ENCODE measurements around the gene CENPS. TPM values are rescaled to one million over a fixed set of nuclear protein-coding genes. Genes with fewer than 3 reads are reported as not detected.

CENPS gene
- total and polyA plus RNA-seq, 9 of the 15 experiments (the other 6 are each of a cell fraction or from before 2014, with no cell fraction given): 10.2 to 36.0 (median 26.0) TPM

DNA sequence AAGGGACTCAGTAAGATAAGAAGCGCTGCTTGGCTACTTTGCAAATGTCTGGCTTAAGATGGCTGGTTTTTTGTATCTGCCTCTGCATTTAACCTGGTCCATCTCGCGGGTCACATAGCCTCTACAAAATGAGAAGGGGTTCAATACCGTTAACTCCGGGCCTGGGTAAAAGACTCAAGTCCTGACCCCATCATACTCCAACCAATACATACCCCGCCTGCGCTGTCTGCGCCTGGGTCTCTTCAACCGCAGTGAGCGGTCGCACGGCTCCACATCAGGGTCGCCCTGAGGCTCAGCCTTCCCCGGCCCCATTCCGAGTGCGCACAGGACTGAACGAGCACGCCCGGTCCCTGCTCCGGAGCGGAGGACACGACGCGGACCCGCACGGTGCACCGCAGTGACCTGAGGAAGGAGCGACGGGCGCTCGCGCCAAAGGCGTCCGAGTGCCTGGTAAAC lies 31.9 kb upstream of the CENPS start (continued):
- TF ChIP-seq, protein P1, sequence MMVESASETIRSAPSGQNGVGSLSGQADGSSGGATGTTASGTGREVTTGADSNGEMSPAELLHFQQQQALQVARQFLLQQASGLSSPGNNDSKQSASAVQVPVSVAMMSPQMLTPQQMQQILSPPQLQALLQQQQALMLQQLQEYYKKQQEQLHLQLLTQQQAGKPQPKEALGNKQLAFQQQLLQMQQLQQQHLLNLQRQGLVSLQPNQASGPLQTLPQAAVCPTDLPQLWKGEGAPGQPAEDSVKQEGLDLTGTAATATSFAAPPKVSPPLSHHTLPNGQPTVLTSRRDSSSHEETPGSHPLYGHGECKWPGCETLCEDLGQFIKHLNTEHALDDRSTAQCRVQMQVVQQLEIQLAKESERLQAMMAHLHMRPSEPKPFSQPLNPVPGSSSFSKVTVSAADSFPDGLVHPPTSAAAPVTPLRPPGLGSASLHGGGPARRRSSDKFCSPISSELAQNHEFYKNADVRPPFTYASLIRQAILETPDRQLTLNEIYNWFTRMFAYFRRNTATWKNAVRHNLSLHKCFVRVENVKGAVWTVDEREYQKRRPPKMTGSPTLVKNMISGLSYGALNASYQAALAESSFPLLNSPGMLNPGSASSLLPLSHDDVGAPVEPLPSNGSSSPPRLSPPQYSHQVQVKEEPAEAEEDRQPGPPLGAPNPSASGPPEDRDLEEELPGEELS (CRISPR knock-in tag; IDR thresholded peaks at IDR 0.05; ENCODE audit: borderline replicate concordance): peak; percentile 89; the same call in 1 of the 2 replicates
- TF ChIP-seq KHSRP (IDR thresholded peaks at IDR 0.05): no peak
- no peak for TF ChIP-seq SMARCA4 (IDR thresholded peaks at IDR 0.05)
- TF ChIP-seq ZNF133 (CRISPR knock-in tag; IDR thresholded peaks at IDR 0.05): 0 out of 2 replicates have a peak, but pooled peaks have one; percentile 9
- TF ChIP-seq, protein P2, sequence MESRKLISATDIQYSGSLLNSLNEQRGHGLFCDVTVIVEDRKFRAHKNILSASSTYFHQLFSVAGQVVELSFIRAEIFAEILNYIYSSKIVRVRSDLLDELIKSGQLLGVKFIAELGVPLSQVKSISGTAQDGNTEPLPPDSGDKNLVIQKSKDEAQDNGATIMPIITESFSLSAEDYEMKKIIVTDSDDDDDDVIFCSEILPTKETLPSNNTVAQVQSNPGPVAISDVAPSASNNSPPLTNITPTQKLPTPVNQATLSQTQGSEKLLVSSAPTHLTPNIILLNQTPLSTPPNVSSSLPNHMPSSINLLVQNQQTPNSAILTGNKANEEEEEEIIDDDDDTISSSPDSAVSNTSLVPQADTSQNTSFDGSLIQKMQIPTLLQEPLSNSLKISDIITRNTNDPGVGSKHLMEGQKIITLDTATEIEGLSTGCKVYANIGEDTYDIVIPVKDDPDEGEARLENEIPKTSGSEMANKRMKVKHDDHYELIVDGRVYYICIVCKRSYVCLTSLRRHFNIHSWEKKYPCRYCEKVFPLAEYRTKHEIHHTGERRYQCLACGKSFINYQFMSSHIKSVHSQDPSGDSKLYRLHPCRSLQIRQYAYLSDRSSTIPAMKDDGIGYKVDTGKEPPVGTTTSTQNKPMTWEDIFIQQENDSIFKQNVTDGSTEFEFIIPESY (CRISPR knock-in tag; IDR thresholded peaks at IDR 0.05): peak; percentile 58; the same call in 1 of the 2 replicates
- TF ChIP-seq CREM (IDR thresholded peaks at IDR 0.05; ENCODE audit: low read depth): no peak
- no peak for TF ChIP-seq ARID2 (IDR thresholded peaks at IDR 0.05)
- TF ChIP-seq, protein P3, sequence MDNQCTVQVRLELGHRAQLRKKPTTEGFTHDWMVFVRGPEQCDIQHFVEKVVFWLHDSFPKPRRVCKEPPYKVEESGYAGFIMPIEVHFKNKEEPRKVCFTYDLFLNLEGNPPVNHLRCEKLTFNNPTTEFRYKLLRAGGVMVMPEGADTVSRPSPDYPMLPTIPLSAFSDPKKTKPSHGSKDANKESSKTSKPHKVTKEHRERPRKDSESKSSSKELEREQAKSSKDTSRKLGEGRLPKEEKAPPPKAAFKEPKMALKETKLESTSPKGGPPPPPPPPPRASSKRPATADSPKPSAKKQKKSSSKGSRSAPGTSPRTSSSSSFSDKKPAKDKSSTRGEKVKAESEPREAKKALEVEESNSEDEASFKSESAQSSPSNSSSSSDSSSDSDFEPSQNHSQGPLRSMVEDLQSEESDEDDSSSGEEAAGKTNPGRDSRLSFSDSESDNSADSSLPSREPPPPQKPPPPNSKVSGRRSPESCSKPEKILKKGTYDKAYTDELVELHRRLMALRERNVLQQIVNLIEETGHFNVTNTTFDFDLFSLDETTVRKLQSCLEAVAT (IDR thresholded peaks at IDR 0.05): no peak
- TF ChIP-seq KDM2B (CRISPR knock-in tag; IDR thresholded peaks at IDR 0.05): peak; percentile 71
- TF ChIP-seq SP1 (CRISPR knock-in tag; IDR thresholded peaks at IDR 0.05): no peak
- TF ChIP-seq ZKSCAN1 (IDR thresholded peaks at IDR 0.05; ENCODE audit: low read depth, low read length): no peak
- TF ChIP-seq, protein P4, sequence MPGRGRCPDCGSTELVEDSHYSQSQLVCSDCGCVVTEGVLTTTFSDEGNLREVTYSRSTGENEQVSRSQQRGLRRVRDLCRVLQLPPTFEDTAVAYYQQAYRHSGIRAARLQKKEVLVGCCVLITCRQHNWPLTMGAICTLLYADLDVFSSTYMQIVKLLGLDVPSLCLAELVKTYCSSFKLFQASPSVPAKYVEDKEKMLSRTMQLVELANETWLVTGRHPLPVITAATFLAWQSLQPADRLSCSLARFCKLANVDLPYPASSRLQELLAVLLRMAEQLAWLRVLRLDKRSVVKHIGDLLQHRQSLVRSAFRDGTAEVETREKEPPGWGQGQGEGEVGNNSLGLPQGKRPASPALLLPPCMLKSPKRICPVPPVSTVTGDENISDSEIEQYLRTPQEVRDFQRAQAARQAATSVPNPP (IDR thresholded peaks at IDR 0.05; ENCODE audit: borderline replicate concordance, insufficient read depth, insufficient read length): no peak
- TF ChIP-seq FIP1L1 (IDR thresholded peaks at IDR 0.05; ENCODE audit: low read depth, low read length, poor library complexity, severe bottlenecking): no peak
- TF ChIP-seq DIDO1 (tag; IDR thresholded peaks at IDR 0.05; ENCODE audit: low read depth): no peak
- TF ChIP-seq, protein P5, sequence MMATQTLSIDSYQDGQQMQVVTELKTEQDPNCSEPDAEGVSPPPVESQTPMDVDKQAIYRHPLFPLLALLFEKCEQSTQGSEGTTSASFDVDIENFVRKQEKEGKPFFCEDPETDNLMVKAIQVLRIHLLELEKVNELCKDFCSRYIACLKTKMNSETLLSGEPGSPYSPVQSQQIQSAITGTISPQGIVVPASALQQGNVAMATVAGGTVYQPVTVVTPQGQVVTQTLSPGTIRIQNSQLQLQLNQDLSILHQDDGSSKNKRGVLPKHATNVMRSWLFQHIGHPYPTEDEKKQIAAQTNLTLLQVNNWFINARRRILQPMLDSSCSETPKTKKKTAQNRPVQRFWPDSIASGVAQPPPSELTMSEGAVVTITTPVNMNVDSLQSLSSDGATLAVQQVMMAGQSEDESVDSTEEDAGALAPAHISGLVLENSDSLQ (IDR thresholded peaks at IDR 0.05): no peak
- TF ChIP-seq PHB2 (IDR thresholded peaks at IDR 0.05; ENCODE audit: low read depth): no peak
- TF ChIP-seq ERF (CRISPR knock-in tag; IDR thresholded peaks at IDR 0.05): peak; percentile 81; the same call in 1 of the 2 replicates
- TF ChIP-seq DDX20 (tag; IDR thresholded peaks at IDR 0.05; ENCODE audit: low read depth): no peak
- no peak for TF ChIP-seq NEUROD1 (IDR thresholded peaks at IDR 0.05; ENCODE audit: borderline replicate concordance, low read depth, low read length, partially characterized antibody)
- TF ChIP-seq ZNF197 (CRISPR knock-in tag; IDR thresholded peaks at IDR 0.05; ENCODE audit: low read depth): no peak
- TF ChIP-seq ZNF561 (CRISPR knock-in tag; conservative IDR thresholded peaks at IDR 0.05): no peak

All from K562 (cell line).